ENCODE measurements around the gene ALKBH7. TPM values are rescaled to one million over a fixed set of nuclear protein-coding genes. Genes with fewer than 3 reads are reported as not detected.
A peak's percentile ranks its signal among the peaks of the same experiment; 100 is the strongest.

ALKBH7 gene
- polyA plus RNA-seq, 3 donors: 20.9 to 109 (median 86.0) TPM

GRCh38 chr19:6402058-6402457 is 29.5 kb downstream of the ALKBH7 start:
- H3K4me1 Mint-ChIP-seq: peaks cover 7% of the 10 kb centered on the region
- no peak for TF ChIP-seq CTCF (IDR thresholded peaks at IDR 0.05)
- peak overlapping the region in 2 of 7 donors; percentile 7 to 26 for H3K27ac Mint-ChIP-seq

GRCh38 chr19:6402837-6403608 is 30.4 kb downstream of the ALKBH7 start:
- 91% methylated on average over 15 of the region's 22 CpGs for WGBS (ENCODE audit: insufficient coverage)
- H3K9ac ChIP-seq (ENCODE audit: insufficient read depth, low read length, poor library complexity, severe bottlenecking): no peak overlapping the region
- TF ChIP-seq CTCF (IDR thresholded peaks at IDR 0.05): no peak
- DNase-seq: no peak
- no peaks in the 10 kb centered on the region for H3K9me3 Mint-ChIP-seq
- H3K4me1 ChIP-seq (ENCODE audit: control insufficient read depth in 1 of 2, insufficient read depth in 2 of 2, low read length in 2 of 2): peaks cover 0 to 3% of the 10 kb centered on the region in 2 donors
- H3K4me1 Mint-ChIP-seq: peaks cover 7% of the 10 kb centered on the region
- H3K27ac Mint-ChIP-seq: no peak overlapping the region
- H3K79me2 ChIP-seq (ENCODE audit: insufficient read depth, low read length): no peaks in the 10 kb centered on the region
- H3K27me3 Mint-ChIP-seq (ENCODE audit: low read depth in 3 of 3): peaks cover 1 to 2% (median 1%) of the 10 kb centered on the region in 3 donors
- no peaks in the 10 kb centered on the region for H3K36me3 ChIP-seq (replicated peaks in 1 of 2; ENCODE audit: control insufficient read depth in 1 of 2, insufficient read depth in 2 of 2, low read length in 2 of 2)
- no peak overlapping the region for H3K4me2 ChIP-seq (replicated peaks; ENCODE audit: extremely low read depth, low read length, poor library complexity, severe bottlenecking)
- no peak overlapping the region for H3K4me3 Mint-ChIP-seq
- H3K27me3 ChIP-seq (ENCODE audit: control insufficient read depth in 2 of 2, insufficient read depth in 2 of 2, low read length in 2 of 2): no peaks in the 10 kb centered on the region
- intact Hi-C loops (cut with micrococcal nuclease): no loop called here
- H3K36me3 Mint-ChIP-seq: no peaks in the 10 kb centered on the region
- no peak overlapping the region for H2AFZ ChIP-seq (ENCODE audit: insufficient read depth, low read depth, low read length, poor library complexity, severe bottlenecking)
- no peak overlapping the region for H3K4me3 ChIP-seq (replicated peaks in 1 of 3; ENCODE audit: low read depth in 2 of 3, low read length in 3 of 3)
- H4K20me1 ChIP-seq (ENCODE audit: insufficient read depth, low read length): no peaks in the 10 kb centered on the region
- H3K27ac ChIP-seq (ENCODE audit: low read depth in 1 of 2, low read length in 2 of 2): no peak overlapping the region
- H3K9me3 ChIP-seq (replicated peaks in 1 of 2; ENCODE audit: control insufficient read depth in 1 of 2, insufficient read depth in 1 of 2, low read length in 2 of 2): no peaks in the 10 kb centered on the region

More at GRCh38 chr19:6402058-6402457, 29.5 kb downstream of the ALKBH7 start:
- H3K9me3 ChIP-seq (replicated peaks in 1 of 2; ENCODE audit: control insufficient read depth in 1 of 2, insufficient read depth in 1 of 2, low read length in 2 of 2): no peaks in the 10 kb centered on the region
- H4K20me1 ChIP-seq (ENCODE audit: insufficient read depth, low read length): no peaks in the 10 kb centered on the region
- intact Hi-C loops (cut with micrococcal nuclease): no loop called here
- Mint-ChIP-seq H3K27me3 (ENCODE audit: low read depth in 3 of 3) (peaks cover 1 to 3% (median 2%) of the 10 kb centered on the region in 3 donors), H3K9me3 (no peaks in the 10 kb centered on the region), H3K36me3 (no peaks in the 10 kb centered on the region), H3K4me3 (no peak overlapping the region)
- 94% methylated on average over 9 of the region's 10 CpGs for WGBS (ENCODE audit: insufficient coverage)
- H3K9ac ChIP-seq (ENCODE audit: insufficient read depth, low read length, poor library complexity, severe bottlenecking): no peak overlapping the region
- no peak overlapping the region for H3K4me3 ChIP-seq (replicated peaks in 1 of 3; ENCODE audit: low read depth in 2 of 3, low read length in 3 of 3)
- H3K27ac ChIP-seq (ENCODE audit: low read depth in 1 of 2, low read length in 2 of 2): no peak overlapping the region
- no peaks in the 10 kb centered on the region for H3K79me2 ChIP-seq (ENCODE audit: insufficient read depth, low read length)
- no peak overlapping the region for H3K4me2 ChIP-seq (replicated peaks; ENCODE audit: extremely low read depth, low read length, poor library complexity, severe bottlenecking)
- DNase-seq: no peak
- no peaks in the 10 kb centered on the region for H3K27me3 ChIP-seq (ENCODE audit: control insufficient read depth in 2 of 2, insufficient read depth in 2 of 2, low read length in 2 of 2)
- H3K36me3 ChIP-seq (replicated peaks in 1 of 2; ENCODE audit: control insufficient read depth in 1 of 2, insufficient read depth in 2 of 2, low read length in 2 of 2): no peaks in the 10 kb centered on the region
- H2AFZ ChIP-seq (ENCODE audit: insufficient read depth, low read depth, low read length, poor library complexity, severe bottlenecking): no peak overlapping the region
- peaks cover 0 to 3% of the 10 kb centered on the region in 2 donors for H3K4me1 ChIP-seq (ENCODE audit: control insufficient read depth in 1 of 2, insufficient read depth in 2 of 2, low read length in 2 of 2)

Measured in CD14-positive monocyte (primary cell).